ENCODE measurements around the gene ACAN.

The ACAN gene

GRCh38 chr15:88878720-88879184 is 75.5 kb downstream of the ACAN start:
- no peak for DNase-seq (ENCODE audit: low read depth)

DNA sequence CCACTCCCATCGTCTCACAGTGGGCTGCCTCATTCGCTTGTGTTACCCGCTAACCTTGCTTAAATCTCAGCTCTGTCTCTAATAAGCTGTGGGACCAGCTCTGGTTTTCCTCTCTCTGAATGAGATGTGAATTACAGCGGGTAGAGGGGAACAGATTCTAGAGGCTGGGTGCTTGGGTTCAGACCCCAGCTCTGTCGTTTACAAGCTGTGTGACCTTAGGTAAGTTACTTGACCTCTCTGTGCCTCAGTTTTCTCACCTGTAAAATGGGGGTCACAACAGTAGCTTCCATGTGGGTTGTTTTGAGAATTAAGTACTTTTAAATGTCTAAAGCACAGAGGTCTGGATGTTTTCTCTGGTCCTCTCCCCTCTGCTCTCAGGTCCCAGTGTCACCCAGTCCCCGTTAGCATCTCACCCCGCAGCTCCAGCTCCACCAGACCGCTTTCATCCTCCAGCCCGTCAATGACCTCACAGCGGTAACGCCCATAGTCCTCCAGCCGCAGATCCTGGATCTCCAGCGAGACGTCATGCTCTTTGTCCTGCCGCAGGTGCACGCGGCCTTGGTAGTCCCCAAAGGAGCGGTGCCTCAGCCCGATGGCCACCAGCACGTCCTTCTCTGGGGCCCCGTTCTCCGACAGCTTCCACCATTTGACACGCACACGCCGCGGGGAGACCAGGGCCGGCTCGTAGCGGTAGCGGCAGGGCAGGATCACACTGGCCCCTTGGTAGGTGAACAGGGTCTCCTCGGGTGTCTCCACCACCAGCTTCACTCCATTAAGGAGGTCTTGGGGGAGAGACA is 77.9 kb downstream of the ACAN start:
- no peak for DNase-seq (ENCODE audit: low read depth)

- no peak for DNase-seq (ENCODE audit: low read depth)
These were observed 78.5 kb downstream of the ACAN start for GRCh38 chr15:88881775-88882174.

GRCh38 chr15:88882785-88883184 is 79.5 kb downstream of the ACAN start:
- no peak for DNase-seq (ENCODE audit: low read depth)

GRCh38 chr15:88887068-88887580 is 83.9 kb downstream of the ACAN start:
- DNase-seq (ENCODE audit: low read depth) = no peak

- DNase-seq (ENCODE audit: low read depth) = no peak
These were observed 85.5 kb downstream of the ACAN start for GRCh38 chr15:88888719-88889118.

DNA sequence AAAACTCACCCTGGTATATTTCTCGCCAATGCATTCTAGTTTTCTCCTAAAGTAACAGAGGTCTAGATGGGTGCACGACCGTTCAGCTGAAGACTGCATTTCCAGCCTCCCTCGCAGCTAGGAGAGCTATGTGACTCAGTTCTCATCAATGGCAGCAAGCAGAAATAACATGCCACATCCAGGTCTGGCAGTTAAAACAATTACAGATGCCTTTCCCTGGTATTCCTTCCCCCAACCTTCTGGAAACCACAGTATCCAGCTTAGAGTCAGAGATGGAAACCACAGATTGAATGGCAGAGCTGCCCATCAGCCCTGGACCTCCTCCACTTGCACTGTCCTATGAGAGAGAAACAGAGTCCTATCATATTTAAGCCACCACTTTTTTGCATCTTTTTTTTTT is 87.3 kb downstream of the ACAN start:
- no peak for DNase-seq (ENCODE audit: low read depth)

DNA sequence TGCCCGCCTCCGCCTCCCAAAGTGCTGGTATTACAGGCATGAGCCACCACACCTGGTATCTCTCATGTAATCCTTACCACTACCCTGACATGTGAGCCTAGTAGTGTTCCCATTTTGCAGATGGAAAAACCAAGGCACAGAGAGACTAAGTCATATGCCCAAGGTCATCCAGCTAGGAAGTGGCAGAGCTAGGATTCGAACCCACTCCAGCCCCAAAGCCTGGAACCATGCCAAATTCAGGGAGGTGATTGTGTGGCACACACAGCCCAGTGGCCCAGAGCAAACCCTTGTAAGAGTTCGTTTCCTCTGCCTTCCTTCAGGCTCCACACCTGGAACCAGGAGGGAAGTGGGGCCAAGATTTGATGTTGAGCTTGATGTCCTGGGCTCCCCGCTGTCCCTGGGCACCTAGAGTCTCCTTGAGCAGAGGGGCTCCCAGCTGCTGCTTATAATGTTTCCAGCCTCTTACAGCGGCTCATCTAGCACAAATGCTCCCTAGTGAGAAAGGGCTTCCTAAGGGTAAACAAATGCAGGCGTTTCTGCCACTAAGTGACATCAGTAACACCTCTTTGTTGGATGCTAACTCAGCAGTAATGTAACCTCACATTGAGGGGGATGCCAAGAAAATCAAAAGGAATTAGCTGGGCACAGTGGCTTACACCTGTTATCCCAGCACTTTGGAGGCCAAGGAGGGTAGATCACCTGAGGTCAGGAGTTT is 88.5 kb downstream of the ACAN start:
- no peak for DNase-seq (ENCODE audit: low read depth)

- no peak for DNase-seq (ENCODE audit: low read depth)
These were observed 91.1 kb downstream of the ACAN start for GRCh38 chr15:88894348-88894818.

DNA sequence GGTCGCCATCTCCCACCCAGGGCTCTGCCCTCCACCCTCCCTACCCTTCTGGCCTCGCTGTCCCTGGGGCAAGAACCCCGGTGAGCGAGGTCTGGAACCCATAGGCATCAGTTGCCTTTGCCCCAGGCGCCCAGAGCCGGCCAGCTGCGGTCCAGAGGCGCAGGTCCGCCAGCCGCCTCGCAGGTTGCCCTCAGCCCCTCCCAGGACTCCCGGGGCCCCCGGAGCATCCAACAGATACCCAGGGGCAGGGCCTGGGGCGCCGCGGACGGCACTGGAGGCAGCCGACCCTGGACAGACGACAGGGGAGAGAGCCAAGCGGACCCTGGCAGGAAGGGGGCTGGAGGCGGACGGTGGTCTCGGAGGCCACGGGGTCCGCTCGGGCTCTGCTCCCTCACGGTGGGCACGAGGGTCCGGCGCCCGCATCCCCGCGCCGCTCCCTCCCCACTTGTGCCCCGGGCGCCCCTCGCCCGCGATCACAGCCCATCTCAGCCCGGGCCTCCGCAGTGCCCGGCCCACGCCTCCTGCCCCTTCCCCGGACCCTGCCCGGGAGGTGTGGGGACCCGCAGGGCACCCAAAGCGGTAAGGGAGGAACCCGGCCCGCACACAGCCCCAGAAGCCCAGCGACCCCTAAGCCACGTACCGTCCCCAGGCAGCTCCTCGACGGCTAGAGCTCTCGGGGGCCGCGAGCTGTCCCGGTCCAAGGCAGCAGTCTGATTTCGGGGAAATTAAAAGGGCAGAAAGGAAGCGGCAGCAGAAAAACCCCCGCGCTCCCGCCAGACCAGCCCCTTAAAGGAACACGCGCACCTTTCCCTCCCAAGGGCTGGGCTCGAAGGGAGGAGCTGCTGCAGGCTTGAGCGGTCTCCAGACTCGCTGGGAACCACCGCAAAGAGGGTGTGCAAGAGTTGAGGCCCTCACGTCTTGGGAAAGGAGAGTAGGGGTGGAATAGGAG is 91.9 kb downstream of the ACAN start, which contains the start of gene HAPLN3:
TSS of gene HAPLN3 (minus strand) at position 726 of the 949 bp plus-strand sequence. CDS start 8,246 bp downstream, outside the sequence.
- no peak for DNase-seq (ENCODE audit: low read depth)

- DNase-seq (ENCODE audit: low read depth) = no peak
These were observed 93.2 kb downstream of the ACAN start for GRCh38 chr15:88896333-88897033.

DNA sequence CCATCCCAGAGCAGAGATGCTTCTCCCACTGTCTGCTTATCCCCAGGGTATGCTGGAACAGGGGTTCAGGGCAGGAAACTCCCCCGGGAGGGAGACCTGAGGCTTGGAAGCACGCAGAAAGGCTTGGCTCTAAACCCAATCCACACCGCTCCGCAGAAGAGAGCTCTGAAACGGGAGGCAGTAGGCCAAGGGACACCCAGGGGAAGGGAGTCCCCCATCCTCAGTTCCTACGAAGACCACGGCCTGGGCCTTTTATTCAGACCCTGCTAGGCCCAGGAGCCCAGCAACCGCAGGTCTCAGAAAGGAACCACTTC is 93.9 kb downstream of the ACAN start:
- DNase-seq (ENCODE audit: low read depth) = no peak

DNA sequence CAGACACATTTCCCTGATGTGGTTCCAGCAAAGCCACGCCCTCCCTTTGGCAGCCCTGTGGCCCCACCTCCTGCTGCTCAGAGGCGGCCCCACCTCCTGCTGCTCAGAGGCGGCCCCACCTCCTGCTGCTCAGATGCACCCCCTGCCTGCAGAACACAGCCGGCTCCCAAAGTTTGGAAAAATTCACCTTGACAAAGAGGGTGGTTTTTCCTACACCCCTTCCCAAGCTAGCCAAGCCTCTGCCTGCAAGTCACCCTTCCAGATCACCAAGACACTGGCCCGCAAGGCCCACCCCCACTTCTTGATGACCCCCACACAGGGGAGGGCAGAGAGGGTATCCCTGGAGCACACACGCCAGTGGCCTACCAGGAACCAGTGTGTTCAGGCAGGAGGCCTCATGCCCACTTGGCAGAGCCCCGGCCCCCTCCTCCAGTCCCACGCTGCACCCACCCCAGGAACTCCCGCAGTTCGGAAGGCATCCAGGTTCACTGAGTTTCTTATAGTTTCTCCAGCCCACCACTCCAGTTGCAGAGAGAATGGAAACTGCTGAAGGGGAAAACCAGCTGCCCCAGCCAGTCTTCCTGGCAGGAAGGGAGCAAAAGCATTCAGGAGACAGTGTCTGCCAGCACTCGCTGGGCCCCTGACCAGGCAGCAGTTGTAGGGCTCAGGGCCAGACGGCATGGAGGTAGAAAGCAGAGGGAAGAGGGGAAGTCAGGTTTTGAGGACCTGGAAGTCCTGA is 94.4 kb downstream of the ACAN start:
- no peak for DNase-seq (ENCODE audit: low read depth)

DNA sequence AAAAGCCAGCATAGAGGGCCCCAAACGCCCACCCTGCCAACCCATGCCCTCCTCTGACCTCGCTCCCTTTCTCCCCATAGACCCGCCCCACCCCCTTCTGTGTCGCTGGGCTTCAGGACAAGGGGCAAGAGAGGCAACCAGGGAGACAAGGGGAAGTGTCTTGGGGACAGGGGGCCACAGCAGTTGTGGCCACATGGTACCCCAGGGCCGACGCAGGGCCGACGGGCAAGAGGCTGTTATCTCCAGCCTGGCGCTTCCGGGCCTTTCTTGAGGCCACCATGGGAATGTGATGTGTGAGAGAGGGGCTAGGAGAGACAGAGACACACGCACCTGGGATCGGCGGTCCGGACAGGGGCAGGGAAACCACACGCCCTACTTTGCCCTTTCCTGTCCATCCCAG is 95.5 kb downstream of the ACAN start:
- no peak for DNase-seq (ENCODE audit: low read depth)

GRCh38 chr15:88899251-88899650 is 96.0 kb downstream of the ACAN start:
- DNase-seq (ENCODE audit: low read depth) = no peak

DNA sequence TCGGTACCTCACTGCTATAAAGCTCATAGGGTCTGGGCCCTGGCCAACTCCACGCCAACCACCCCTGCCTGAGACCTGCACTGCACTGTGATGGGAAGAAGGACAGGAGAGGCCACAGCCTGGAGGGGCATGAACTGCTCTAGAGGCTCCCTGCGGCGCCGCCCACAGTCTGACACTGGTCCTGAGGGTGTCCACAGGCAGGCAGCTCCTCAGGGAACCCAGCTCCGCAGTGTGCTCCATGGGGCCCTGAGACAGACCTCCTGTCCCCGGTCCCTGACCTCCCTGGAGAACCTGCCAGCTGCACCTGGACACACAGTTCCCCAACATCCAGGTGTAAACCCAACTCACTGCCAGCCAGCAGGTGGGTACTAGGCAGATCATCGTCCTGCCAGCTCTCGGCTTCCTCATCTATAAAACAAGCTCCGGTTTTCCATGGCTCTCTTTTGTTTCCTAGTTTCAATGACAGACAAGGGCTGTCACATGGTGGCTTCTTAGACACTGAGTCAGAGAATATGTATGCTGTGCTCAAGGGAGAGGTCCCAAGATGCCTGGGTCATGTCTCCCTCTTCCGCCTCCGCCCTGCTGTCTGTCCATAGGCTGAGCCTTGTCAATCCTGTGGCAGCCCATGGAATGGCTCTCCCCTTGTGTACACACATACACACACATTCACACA is 97.2 kb downstream of the ACAN start:
- DNase-seq (ENCODE audit: low read depth) = no peak

DNA sequence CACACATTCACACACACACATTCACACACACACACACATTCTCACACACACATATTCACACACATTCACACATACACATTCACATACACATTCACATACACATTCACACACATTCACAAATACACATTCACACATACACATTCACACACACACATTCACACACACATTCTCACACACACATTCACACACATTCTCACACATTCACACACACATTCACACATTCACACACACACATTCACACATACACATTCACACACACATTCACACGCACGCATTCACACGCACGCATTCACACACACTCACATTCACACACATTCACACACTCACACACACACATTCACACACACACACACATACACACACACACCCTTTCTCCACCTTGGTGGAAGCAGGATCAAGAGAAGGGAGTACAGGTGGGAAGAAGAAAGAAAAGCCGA is 97.8 kb downstream of the ACAN start:
- DNase-seq (ENCODE audit: low read depth) = no peak

- no peak for DNase-seq (ENCODE audit: low read depth)
These were observed 98.4 kb downstream of the ACAN start for GRCh38 chr15:88901508-88902220.

GRCh38 chr15:88902221-88902835 is 99.1 kb downstream of the ACAN start:
- no peak for DNase-seq (ENCODE audit: low read depth)
